A549 (cell line): Measurements from ENCODE around the gene PITX1.

Experiments used
- CEBPB ChIP-seq, 2 experiments: fragments of >200 bp in 1 of 2; sonication (Bioruptor Twin) in 1 of 2; formaldehyde crosslinking in 1 of 2; IDR thresholded peaks; 2 replicates each; pipeline ENCODE4 v1.6.1; 2012 to 2016
- CHD2 ChIP-seq: fragments of 150-350 bp; IDR thresholded peaks from 2 replicates; pipeline ENCODE4 v1.6.1; 2014; ENCODE audit warnings: low read length; ENCODE audit not compliant: partially characterized antibody
- EP300 ChIP-seq, 2 experiments: fragments of >200 bp; sonication (Bioruptor Twin); formaldehyde crosslinking; IDR thresholded peaks; 2 replicates in 1 of 2; 3 replicates in 1 of 2; pipeline ENCODE4 v1.6.1; 2016 to 2017
- FOXS1 ChIP-seq: fragments of 250-450 bp; sonication (Bioruptor Pico); IDR thresholded peaks from 2 replicates; pipeline ENCODE4 v1.5.0; 2020; ENCODE audit warnings: mild to moderate bottlenecking, moderate library complexity
- KDM1A ChIP-seq: fragments of 200-600 bp; sonication (generic); IDR thresholded peaks from 2 replicates; pipeline ENCODE4 v1.6.1; 2016; ENCODE audit warnings: low read depth, mild to moderate bottlenecking
- MYC ChIP-seq: IDR thresholded peaks from 2 replicates; pipeline ENCODE4 v1.6.1; 2012; ENCODE audit warnings: mild to moderate bottlenecking, inconsistent platforms, low read length, improper control_type of control experiment, borderline replicate concordance
- PHF8 ChIP-seq: fragments of 200-600 bp; sonication (generic); IDR thresholded peaks from 2 replicates; pipeline ENCODE4 v1.6.1; 2016; ENCODE audit warnings: low read depth, mild to moderate bottlenecking, antibody characterized with exemption, moderate library complexity, borderline replicate concordance
- POLR2A ChIP-seq: IDR thresholded peaks from 2 replicates; pipeline ENCODE4 v1.6.1; 2012; ENCODE audit warnings: mild to moderate bottlenecking, low read length
- RAD21 ChIP-seq, 2 experiments: fragments of >200 bp in 1 of 2; sonication (Bioruptor Twin) in 1 of 2; formaldehyde crosslinking in 1 of 2; IDR thresholded peaks in 1 of 2; conservative IDR thresholded peaks in 1 of 2; 2 replicates in 1 of 2; 3 replicates in 1 of 2; pipeline ENCODE4 v1.6.1; 2012 to 2018; ENCODE audit warnings: inconsistent platforms in 1 of 2
- SMC3 ChIP-seq: fragments of >200 bp; sonication (Bioruptor Twin); formaldehyde crosslinking; IDR thresholded peaks from 3 replicates; pipeline ENCODE4 v1.6.1; 2018; ENCODE audit warnings: inconsistent platforms
- TF ChIP-seq, protein P1 (sequence below): IDR thresholded peaks from 2 replicates; pipeline ENCODE4 v1.6.1; 2012
- TF ChIP-seq, protein P2 (sequence below): fragments of >200 bp; sonication (Bioruptor Twin); formaldehyde crosslinking; IDR thresholded peaks from 3 replicates; pipeline ENCODE4 v1.5.1; 2016
- TF ChIP-seq, protein P3 (sequence below): fragments of 250-450 bp; sonication (Bioruptor Pico); IDR thresholded peaks from 2 replicates; pipeline ENCODE4 v1.5.0; 2020; ENCODE audit warnings: low read depth, mild to moderate bottlenecking, moderate library complexity
- TF ChIP-seq, protein P4 (sequence below): IDR thresholded peaks from 2 replicates; pipeline ENCODE4 v1.6.1; 2012; ENCODE audit warnings: low read depth, borderline replicate concordance

DNA sequence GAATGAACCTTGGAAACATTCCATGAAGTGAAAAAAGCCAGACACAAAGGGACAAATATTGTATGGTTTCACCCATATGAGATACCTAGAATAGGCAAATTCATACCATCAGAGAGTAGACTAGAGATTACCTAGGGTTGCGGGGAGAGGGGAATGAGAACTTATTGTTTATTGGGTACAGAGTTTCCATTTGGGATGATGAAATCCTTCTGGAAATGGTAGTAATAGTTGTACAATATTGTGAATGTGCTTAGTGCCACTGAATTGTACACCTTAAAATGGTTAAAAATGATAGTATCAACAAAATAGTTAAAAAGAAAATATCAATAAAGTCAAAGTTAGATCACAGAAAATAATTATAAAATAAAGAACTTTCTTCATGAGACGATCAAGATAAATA lies 40.9 kb downstream of the PITX1 start:
- TF ChIP-seq POLR2A = no peak
- TF ChIP-seq, protein P1, sequence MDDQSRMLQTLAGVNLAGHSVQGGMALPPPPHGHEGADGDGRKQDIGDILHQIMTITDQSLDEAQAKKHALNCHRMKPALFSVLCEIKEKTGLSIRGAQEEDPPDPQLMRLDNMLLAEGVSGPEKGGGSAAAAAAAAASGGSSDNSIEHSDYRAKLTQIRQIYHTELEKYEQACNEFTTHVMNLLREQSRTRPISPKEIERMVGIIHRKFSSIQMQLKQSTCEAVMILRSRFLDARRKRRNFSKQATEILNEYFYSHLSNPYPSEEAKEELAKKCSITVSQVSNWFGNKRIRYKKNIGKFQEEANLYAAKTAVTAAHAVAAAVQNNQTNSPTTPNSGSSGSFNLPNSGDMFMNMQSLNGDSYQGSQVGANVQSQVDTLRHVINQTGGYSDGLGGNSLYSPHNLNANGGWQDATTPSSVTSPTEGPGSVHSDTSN = no peak
- no peak for TF ChIP-seq RAD21 (conservative IDR thresholded peaks at IDR 0.05 in 1 of 2, IDR thresholded peaks at IDR 0.05 in 1 of 2)
- no peak for TF ChIP-seq SMC3
- TF ChIP-seq, protein P2, sequence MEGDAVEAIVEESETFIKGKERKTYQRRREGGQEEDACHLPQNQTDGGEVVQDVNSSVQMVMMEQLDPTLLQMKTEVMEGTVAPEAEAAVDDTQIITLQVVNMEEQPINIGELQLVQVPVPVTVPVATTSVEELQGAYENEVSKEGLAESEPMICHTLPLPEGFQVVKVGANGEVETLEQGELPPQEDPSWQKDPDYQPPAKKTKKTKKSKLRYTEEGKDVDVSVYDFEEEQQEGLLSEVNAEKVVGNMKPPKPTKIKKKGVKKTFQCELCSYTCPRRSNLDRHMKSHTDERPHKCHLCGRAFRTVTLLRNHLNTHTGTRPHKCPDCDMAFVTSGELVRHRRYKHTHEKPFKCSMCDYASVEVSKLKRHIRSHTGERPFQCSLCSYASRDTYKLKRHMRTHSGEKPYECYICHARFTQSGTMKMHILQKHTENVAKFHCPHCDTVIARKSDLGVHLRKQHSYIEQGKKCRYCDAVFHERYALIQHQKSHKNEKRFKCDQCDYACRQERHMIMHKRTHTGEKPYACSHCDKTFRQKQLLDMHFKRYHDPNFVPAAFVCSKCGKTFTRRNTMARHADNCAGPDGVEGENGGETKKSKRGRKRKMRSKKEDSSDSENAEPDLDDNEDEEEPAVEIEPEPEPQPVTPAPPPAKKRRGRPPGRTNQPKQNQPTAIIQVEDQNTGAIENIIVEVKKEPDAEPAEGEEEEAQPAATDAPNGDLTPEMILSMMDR = no peak
- no peak for TF ChIP-seq EP300 (IDR thresholded peaks at IDR 0.05)
- no peak for TF ChIP-seq MYC
- no peak for TF ChIP-seq KDM1A
- TF ChIP-seq PHF8 = no peak
- TF ChIP-seq FOXS1 (CRISPR knock-in tag) = no peak
- TF ChIP-seq CEBPB (IDR thresholded peaks at IDR 0.05) = no peak
- TF ChIP-seq, protein P3, sequence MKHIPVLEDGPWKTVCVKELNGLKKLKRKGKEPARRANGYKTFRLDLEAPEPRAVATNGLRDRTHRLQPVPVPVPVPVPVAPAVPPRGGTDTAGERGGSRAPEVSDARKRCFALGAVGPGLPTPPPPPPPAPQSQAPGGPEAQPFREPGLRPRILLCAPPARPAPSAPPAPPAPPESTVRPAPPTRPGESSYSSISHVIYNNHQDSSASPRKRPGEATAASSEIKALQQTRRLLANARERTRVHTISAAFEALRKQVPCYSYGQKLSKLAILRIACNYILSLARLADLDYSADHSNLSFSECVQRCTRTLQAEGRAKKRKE (CRISPR knock-in tag) = no peak
- TF ChIP-seq CHD2 = no peak
- TF ChIP-seq, protein P4, sequence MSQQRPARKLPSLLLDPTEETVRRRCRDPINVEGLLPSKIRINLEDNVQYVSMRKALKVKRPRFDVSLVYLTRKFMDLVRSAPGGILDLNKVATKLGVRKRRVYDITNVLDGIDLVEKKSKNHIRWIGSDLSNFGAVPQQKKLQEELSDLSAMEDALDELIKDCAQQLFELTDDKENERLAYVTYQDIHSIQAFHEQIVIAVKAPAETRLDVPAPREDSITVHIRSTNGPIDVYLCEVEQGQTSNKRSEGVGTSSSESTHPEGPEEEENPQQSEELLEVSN = no peak
